HCT116 (cell line): ENCODE measurements around the gene TNNT2. TPM values are rescaled to one million over a fixed set of nuclear protein-coding genes. Genes with fewer than 3 reads are reported as not detected.

Source experiments
- ATAC-seq: fragments of 200-7000 bp; cut with Tn5 transposase; 2 replicates; pipeline ENCODE4 v1.9.1; 2020; ENCODE audit warnings: mild to moderate bottlenecking, moderate library complexity
- BruUV-seq: library from RNA; stranded (reverse); fragments of 400-500 nt; replicated peaks from 2 replicates; lab custom pipeline; 2021; lab: Mats Ljungman, UMichigan
- CTCF ChIA-PET: fragments of 300-600 bp; sonication (Branson Sonifier 250); formaldehyde crosslinking; loops from one replicate; lab custom pipeline; 2021; ENCODE audit warnings: antibody characterized with exemption; lab: Charles Lee
- POLR2A ChIA-PET: fragments of 300-600, 350-600 bp; sonication (Branson Sonifier 250); formaldehyde crosslinking; loops from one replicate; lab custom pipeline; 2021; ENCODE audit warnings: antibody characterized with exemption; lab: Charles Lee
- RAD21 ChIA-PET, 2 experiments: fragments of 300-600 bp; sonication (Branson Sonifier 250); formaldehyde crosslinking; loops; one replicate each; lab custom pipeline; 2023; ENCODE audit warnings: low total read pairs in 2 of 2; ENCODE audit not compliant: uncharacterized antibody in 2 of 2, unreplicated experiment in 2 of 2, low non-redundant PET in 1 of 2; lab: Charles Lee
- DNase-seq: peaks from one replicate; pipeline ENCODE4 v3.0.0-alpha.2; 2010; ENCODE audit warnings: low read depth, low spot score
- H2AFZ ChIP-seq: fragments of 200-600 bp; shearing (Covaris generic), sonication (generic); 2 replicates; pipeline ENCODE4 v1.6.1; 2017; ENCODE audit warnings: low read depth, mixed run types, mixed read lengths, antibody characterized with exemption, low read length; ENCODE audit not compliant: poor library complexity, severe bottlenecking
- H3K27ac ChIP-seq: 2 replicates; pipeline ENCODE4 v1.5.1; 2012; ENCODE audit warnings: low read depth, low read length
- H3K27me3 ChIP-seq: fragments of 200-600 bp; sonication (generic); 2 replicates; pipeline ENCODE4 v1.6.1; 2016; ENCODE audit warnings: mixed run types, low read length, mixed read lengths; ENCODE audit not compliant: insufficient read depth
- H3K36me3 ChIP-seq, 2 experiments: fragments of 200-500 bp in 1 of 2; fragments of 200-600 bp in 1 of 2; sonication (Bioruptor generic) in 1 of 2; sonication (generic) in 1 of 2; 2 replicates each; pipeline versions ENCODE4 v1.5.1 to v1.6.1; 2014 to 2016; ENCODE audit warnings: low read length in 2 of 2, inconsistent platforms in 1 of 2, mixed read lengths in 1 of 2, mixed run types in 1 of 2; ENCODE audit not compliant: insufficient read depth in 2 of 2, control insufficient read depth in 1 of 2
- H3K4me1 ChIP-seq, 2 experiments: fragments of 200-600 bp in 1 of 2; sonication (generic) in 1 of 2; 2 replicates each; pipeline versions ENCODE4 v1.5.1 to v1.6.1; 2012 to 2017; ENCODE audit warnings: low read length in 2 of 2, inconsistent platforms in 1 of 2, mild to moderate bottlenecking in 1 of 2, mixed read lengths in 1 of 2, mixed run types in 1 of 2, moderate library complexity in 1 of 2; ENCODE audit not compliant: insufficient read depth in 2 of 2, control insufficient read depth in 1 of 2
- H3K4me2 ChIP-seq: fragments of 200-600 bp; sonication (generic); 2 replicates; pipeline ENCODE4 v1.6.1; 2017; ENCODE audit warnings: mixed run types, low read length, mixed read lengths
- H3K4me3 ChIP-seq, 2 experiments: fragments of 200-600 bp in 1 of 2; sonication (generic) in 1 of 2; replicated peaks in 1 of 2; 2 replicates each; pipeline ENCODE4 v1.5.1; 2011 to 2016; ENCODE audit warnings: low read length in 2 of 2, control low read depth in 1 of 2, low read depth in 1 of 2, mild to moderate bottlenecking in 1 of 2, mixed read lengths in 1 of 2, mixed run types in 1 of 2
- H3K79me2 ChIP-seq: fragments of 200-600 bp; sonication (generic); 2 replicates; pipeline ENCODE4 v1.6.1; 2017; ENCODE audit warnings: mild to moderate bottlenecking, mixed run types, low read length, moderate library complexity, mixed read lengths; ENCODE audit not compliant: insufficient read depth
- H3K9ac ChIP-seq: fragments of 200-600 bp; sonication (generic); 2 replicates; pipeline ENCODE4 v1.6.1; 2016; ENCODE audit warnings: low read length, mixed read lengths
- H3K9me2 ChIP-seq: fragments of 200-600 bp; sonication (generic), shearing (Covaris generic); 2 replicates; pipeline ENCODE4 v1.6.1; 2017; ENCODE audit warnings: mixed run types, mild to moderate bottlenecking, moderate library complexity; ENCODE audit not compliant: insufficient read depth
- H3K9me3 ChIP-seq, 2 experiments: fragments of 200-500 bp in 1 of 2; fragments of 200-600 bp in 1 of 2; sonication (Bioruptor generic) in 1 of 2; sonication (generic) in 1 of 2; 2 replicates each; pipeline ENCODE4 v1.6.1; 2014 to 2017; ENCODE audit warnings: low read length in 2 of 2, mixed read lengths in 2 of 2, inconsistent platforms in 1 of 2, low read depth in 1 of 2, mild to moderate bottlenecking in 1 of 2, mixed run types in 1 of 2, moderate library complexity in 1 of 2; ENCODE audit not compliant: control insufficient read depth in 1 of 2, insufficient read depth in 1 of 2
- H4K20me1 ChIP-seq: fragments of 200-600 bp; sonication (generic), shearing (Covaris generic); 2 replicates; pipeline ENCODE4 v1.6.1; 2017; ENCODE audit warnings: mixed run types, mild to moderate bottlenecking, moderate library complexity; ENCODE audit not compliant: insufficient read depth
- ATF3 ChIP-seq: IDR thresholded peaks from 2 replicates; pipeline ENCODE4 v1.6.1; 2012
- CEBPB ChIP-seq: IDR thresholded peaks from 2 replicates; pipeline ENCODE4 v1.6.1; 2012; ENCODE audit warnings: low read depth
- EZH2 ChIP-seq: fragments of 200-600 bp; sonication (generic); IDR thresholded peaks from 2 replicates; pipeline ENCODE4 v1.6.1; 2017; ENCODE audit warnings: antibody characterized with exemption, mixed run types
- EZH2phosphoT487 ChIP-seq: fragments of 200-600 bp; IDR thresholded peaks from 2 replicates; pipeline ENCODE4 v1.6.1; 2018; ENCODE audit warnings: antibody characterized with exemption, borderline replicate concordance
- MAX ChIP-seq: IDR thresholded peaks from 2 replicates; pipeline ENCODE4 v1.6.1; 2012
- POLR2AphosphoS5 ChIP-seq: IDR thresholded peaks from 2 replicates; pipeline ENCODE4 v1.6.1; 2011; ENCODE audit warnings: mild to moderate bottlenecking, low read depth, low read length, moderate library complexity
- SIN3A ChIP-seq: IDR thresholded peaks from 2 replicates; pipeline ENCODE4 v1.6.1; 2012; ENCODE audit warnings: low read depth
- ZFX ChIP-seq: fragments of 450-650 bp; IDR thresholded peaks from 2 replicates; pipeline ENCODE4 v1.6.1; 2017
- ZNF274 ChIP-seq: fragments of 200-500 bp; sonication (Bioruptor generic); IDR thresholded peaks from 2 replicates; pipeline ENCODE4 v1.6.1; 2014; ENCODE audit warnings: mild to moderate bottlenecking, low read depth, low read length, inconsistent platforms
- intact Hi-C: fragments of 100-400 bp; cut with micrococcal nuclease; formaldehyde crosslinking; loops from 2 replicates; pipeline ENCODE4 v1.10.0; 2022
- total RNA-seq: library from RNA; stranded (reverse); gene quantifications from one replicate; pipeline ENCODE4 v1.2.1, GENCODE V29; 2021; ENCODE audit not compliant: unreplicated experiment
- TF ChIP-seq, protein P1 (sequence below): IDR thresholded peaks from 2 replicates; pipeline ENCODE4 v1.6.1; 2012; ENCODE audit warnings: low read depth

TNNT2 gene
- total RNA-seq, 1 experiment from 2014 or later: 2.0 TPM

GRCh38 chr1:201411292-201411691 is 33.8 kb upstream of the TNNT2 start:
- no peak overlapping the region for H3K4me2 ChIP-seq
- no peaks in the 10 kb centered on the region for H3K9me2 ChIP-seq
- no peak for ATAC-seq
- no peaks in the 10 kb centered on the region for H3K79me2 ChIP-seq
- H4K20me1 ChIP-seq: no peaks in the 10 kb centered on the region
- no peak overlapping the region for H3K27ac ChIP-seq
- H2AFZ ChIP-seq: no peak overlapping the region
- POLR2A ChIA-PET: no interaction called here
- H3K4me1 ChIP-seq: peaks cover 2 to 26% of the 10 kb centered on the region in 2 experiments; a peak in 3 of 4 replicates
- H3K36me3 ChIP-seq: no peaks in the 10 kb centered on the region
- CTCF ChIA-PET: no interaction called here
- RAD21 ChIA-PET: no interaction called here
- no peak overlapping the region for H3K9ac ChIP-seq
- DNase-seq: no peak
- H3K27me3 ChIP-seq: no peaks in the 10 kb centered on the region
- no TSS peak for BruUV-seq
- TF ChIP-seq ZNF274 (no peak), ZFX (no peak)
- TF ChIP-seq, protein P1, sequence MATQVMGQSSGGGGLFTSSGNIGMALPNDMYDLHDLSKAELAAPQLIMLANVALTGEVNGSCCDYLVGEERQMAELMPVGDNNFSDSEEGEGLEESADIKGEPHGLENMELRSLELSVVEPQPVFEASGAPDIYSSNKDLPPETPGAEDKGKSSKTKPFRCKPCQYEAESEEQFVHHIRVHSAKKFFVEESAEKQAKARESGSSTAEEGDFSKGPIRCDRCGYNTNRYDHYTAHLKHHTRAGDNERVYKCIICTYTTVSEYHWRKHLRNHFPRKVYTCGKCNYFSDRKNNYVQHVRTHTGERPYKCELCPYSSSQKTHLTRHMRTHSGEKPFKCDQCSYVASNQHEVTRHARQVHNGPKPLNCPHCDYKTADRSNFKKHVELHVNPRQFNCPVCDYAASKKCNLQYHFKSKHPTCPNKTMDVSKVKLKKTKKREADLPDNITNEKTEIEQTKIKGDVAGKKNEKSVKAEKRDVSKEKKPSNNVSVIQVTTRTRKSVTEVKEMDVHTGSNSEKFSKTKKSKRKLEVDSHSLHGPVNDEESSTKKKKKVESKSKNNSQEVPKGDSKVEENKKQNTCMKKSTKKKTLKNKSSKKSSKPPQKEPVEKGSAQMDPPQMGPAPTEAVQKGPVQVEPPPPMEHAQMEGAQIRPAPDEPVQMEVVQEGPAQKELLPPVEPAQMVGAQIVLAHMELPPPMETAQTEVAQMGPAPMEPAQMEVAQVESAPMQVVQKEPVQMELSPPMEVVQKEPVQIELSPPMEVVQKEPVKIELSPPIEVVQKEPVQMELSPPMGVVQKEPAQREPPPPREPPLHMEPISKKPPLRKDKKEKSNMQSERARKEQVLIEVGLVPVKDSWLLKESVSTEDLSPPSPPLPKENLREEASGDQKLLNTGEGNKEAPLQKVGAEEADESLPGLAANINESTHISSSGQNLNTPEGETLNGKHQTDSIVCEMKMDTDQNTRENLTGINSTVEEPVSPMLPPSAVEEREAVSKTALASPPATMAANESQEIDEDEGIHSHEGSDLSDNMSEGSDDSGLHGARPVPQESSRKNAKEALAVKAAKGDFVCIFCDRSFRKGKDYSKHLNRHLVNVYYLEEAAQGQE: no peak
- TF ChIP-seq, all 23 proteins: peak for 0
- intact Hi-C loops: no loop called here
- Histone ChIP-seq H3K4me3 (no peak overlapping the region), H3K9me3 (no peaks in the 10 kb centered on the region)

DNA sequence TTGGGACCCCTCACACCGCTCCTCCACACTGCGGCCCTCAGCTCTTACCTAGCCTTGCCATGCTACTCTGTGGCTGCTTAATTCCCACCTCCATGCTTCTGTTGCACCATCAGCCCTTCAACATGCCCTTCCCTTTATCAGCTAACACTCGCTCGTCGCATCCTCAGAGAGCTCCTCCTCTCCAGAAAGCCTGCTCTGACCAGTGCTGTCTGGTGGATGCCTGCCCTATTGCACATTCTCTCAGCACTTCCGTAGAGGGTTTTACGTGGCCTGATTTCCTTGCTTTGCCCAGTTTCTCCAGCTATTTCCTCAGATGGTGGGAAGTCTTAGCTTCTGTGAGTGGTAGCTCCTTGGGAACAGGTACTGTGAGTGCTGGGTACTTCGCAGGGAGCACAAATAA is 32.0 kb upstream of the TNNT2 start:
- intact Hi-C loops: no loop called here
- BruUV-seq: no TSS peak
- Histone ChIP-seq H3K9me3 (no peaks in the 10 kb centered on the region), H3K79me2 (no peaks in the 10 kb centered on the region), H3K9me2 (no peaks in the 10 kb centered on the region), H3K36me3 (no peaks in the 10 kb centered on the region), H2AFZ (no peak overlapping the region), H3K27ac (no peak overlapping the region), H3K4me3 (no peak overlapping the region), H3K27me3 (no peaks in the 10 kb centered on the region), H3K4me2 (no peak overlapping the region), H4K20me1 (no peaks in the 10 kb centered on the region), H3K4me1 (peaks cover 8 to 44% of the 10 kb centered on the region in 2 experiments), H3K9ac (no peak overlapping the region)
- TF ChIP-seq POLR2AphosphoS5 (no peak), MAX (no peak), SIN3A (no peak), ZFX (no peak), ATF3 (no peak), EZH2 (no peak), EZH2phosphoT487 (no peak), CEBPB (no peak), ZNF274 (no peak)
- TF ChIP-seq, protein P1: no peak
- ChIA-PET CTCF (interaction anchor here (1.0 kb wide), 1 partner anchor 63 kb away, joined by 3 read pairs; no protein-coding TSS in a partner anchor), RAD21 (no interaction called here), POLR2A (interaction anchor here (1.3 kb wide), 1 partner anchor 12 kb away, joined by 3 read pairs; no protein-coding TSS in a partner anchor)
- ATAC-seq (no peak), DNase-seq (no peak)
